HG02798 (cell line): ENCODE measurements around the gene PLOD2.

Experiments used
- ATAC-seq: cut with Tn5 transposase; IDR thresholded peaks from one replicate; pipeline ENCODE4 v1.9.1; 2021; ENCODE audit warnings: mild to moderate bottlenecking; ENCODE audit not compliant: unreplicated experiment, poor library complexity

The PLOD2 gene

DNA sequence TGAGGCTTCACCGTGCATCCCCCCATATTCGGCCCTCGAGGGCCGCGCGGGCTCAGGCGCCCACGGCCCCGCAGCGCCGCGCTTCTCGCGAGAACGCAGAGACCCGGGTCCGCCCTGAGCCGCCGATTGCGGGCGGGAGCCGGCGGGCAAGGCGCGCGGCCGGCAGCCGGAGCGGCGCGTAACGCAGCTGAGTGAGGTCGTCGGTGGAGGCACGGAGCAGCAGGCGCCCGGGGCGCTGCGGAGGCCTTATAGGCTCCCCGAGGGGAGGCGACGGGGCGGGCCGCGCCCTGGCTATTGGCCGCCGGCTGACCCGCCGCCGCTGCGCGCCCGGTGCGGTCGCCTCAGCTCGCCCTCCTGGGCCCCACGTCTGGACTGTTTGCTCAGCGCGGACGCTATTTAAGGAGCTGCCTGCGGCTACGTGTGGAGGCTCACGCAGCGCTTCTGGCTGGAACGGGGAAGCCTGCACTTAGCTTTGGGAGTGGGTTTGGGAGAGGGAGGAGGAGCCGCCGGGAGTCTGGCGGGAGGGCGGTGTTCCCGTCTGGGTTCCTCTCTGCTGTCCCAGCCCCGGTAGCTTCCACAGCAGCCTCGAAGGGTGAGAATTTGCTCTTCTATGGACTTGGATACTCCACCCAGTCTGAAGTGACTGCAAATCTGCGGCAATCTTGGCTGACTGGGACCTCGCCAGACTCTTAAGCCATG lies at the start of gene PLOD2:
Gene PLOD2, minus strand, starts transcription at position 221 of the 699 bp plus-strand sequence. Its CDS starts 195 bp downstream, at position 26.
- ATAC-seq, result peak; percentile 68

DNA sequence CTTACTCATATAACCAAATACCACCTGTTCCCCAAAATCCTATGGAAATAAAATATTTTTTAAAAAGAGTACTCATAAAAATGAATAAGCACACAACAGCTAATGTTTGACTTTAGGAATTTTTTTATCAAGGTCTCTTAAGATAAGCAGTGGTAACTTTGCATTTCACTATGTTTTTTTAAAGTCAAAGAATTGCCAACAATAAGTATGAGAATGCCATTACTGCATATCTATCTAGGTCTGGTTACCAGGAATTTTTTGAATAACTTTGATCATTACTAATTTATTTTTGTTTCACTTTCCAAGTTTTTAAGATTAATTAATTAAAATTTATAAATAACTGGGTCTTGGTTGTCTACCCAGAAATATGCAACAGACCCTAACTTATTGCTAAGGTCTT lies 48.4 kb upstream of the PLOD2 start:
- ATAC-seq, result no peak

DNA sequence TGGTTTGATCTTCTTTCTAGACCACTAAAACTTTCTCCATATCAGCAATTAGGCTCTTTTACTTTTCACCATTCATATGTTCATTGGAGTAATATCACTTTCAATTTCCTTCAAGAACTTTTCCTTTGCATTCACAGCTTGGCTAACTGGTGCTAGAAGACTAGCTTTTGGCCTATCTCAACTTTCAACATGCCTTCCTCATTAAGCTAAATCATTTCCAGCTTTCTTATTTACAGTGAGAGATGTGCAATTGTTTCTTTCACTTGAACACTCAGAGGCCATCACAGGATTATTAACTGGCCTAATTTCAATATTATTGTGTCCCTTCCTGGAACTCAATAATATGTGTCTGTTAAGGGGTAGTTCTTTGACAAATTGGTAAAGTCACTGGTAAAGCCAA lies 42.8 kb upstream of the PLOD2 start:
- ATAC-seq, result no peak

DNA sequence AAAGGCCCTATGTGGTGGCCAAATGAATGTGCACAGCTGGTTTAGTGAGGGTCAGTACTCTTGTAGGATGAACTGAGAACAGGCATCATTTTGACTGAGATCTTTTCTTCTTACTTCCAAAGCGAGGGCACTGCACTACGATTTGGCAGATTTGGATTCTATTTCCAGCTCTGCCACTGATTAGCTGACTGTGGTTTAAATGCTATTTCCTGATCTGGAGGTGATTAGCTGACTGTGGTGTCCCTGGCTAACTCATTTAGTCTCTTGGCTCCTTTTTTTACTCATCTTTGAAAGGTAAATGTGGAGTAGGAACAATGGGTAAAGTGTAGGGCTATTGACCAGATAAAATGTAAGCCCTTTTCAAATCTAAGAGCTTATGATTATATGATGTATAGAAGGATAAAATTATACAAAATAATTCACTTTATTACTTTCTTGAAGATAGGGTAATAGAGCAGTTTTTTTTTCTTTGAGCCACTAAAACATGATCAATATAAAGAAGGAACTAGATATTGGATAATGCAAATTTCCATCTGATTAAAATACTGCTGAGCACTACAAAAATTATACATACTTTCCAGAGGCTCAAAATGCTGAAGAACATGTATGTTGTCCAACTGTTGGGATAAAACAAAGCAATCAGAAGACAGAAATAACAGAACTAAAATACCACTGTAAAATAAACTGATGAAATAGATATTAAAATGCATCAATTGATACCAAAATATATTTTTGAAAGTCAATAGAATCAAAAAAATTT lies 39.7 kb upstream of the PLOD2 start:
- no peak for ATAC-seq

DNA sequence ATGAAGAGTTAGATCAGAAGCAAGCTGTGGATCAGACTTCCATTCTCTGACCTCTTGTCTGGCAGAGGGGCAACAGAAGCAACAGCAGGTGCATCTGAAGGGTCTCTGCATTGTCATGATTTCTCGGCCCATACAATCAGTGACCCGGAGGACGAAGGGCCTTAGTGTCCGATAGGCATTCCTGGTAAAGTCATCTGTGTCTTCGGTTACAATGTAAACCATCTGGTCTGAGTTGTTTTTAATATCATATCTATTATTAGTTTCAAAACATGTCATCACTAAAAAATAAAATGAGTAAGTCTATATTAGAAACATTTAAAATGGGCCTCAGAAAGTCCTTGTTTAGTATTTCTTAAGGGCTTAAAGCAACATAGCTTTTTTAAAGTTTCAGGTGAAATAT lies 38.8 kb upstream of the PLOD2 start:
- no peak for ATAC-seq

DNA sequence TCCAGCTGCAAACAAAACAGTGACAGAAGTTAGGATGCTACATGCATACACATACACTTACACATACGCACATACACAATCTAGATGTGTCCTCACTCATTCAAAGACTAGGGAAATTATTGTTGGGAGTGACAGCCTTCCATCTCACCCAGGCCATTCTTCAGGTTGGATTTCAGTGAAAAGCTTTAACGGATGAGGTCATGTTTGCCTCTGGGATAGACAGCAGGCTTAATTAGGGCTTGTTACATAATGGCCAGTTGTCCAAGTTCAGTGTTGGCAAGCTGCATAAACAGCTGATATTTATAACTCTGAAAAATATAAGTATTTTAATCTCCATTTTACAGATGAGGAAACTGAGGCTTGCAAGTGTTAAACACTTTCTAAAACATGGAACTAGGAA lies 35.8 kb upstream of the PLOD2 start:
- no peak for ATAC-seq

DNA sequence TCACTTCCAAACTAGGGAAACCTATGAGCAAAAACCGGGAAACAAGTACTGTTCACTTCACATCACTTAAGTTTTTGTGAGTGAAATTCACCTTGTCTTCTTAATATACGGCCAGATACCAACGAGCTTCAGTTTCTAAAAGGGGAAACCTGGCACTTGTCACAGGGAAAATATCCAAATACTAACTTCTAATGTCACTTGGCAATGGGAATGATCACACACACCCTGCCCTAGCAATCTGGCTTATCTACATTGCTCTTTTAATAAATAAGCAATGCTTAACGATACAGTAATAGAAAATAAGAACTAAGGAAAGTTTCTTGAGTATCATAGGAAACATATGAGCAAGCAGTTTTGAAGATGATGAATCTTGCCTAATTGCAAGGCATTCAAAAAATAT lies 34.6 kb upstream of the PLOD2 start:
- no peak for ATAC-seq

DNA sequence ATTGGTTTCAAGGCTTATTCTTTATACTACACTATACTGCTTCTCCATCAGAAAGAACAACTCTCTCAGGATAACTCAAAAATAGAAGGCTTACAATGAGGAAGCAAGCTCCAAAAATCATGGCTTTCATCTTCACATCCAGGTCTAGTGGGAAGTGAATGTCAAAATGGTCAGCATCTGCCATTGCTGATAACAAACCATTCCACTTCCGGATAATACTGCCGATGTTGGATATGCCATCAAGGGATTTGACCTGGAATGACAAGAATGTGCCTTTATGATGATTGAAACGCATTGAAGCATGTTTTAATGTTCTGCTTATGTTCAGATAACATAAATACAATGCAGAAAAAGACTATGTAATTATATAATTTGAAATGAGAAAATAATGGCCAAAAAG lies 34.0 kb upstream of the PLOD2 start:
- ATAC-seq, result no peak

DNA sequence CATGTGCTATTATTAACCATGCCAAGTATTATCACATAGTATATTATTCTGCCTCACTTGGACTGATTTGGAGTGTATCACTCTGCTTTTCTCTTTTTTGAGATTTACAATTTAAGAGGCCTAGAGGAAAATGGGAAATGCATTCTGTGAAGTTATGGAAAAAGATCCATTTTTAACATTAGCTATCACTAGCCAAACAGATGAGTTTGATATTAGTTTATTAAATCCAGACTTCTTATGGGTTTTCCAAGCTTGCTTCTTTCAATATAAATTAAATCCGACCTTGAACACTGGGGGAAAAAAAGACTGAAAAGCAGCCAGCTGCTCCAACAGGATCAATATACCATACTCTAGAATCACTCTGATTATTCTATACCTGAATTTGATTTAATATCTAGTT lies 30.1 kb upstream of the PLOD2 start:
- ATAC-seq, result no peak

DNA sequence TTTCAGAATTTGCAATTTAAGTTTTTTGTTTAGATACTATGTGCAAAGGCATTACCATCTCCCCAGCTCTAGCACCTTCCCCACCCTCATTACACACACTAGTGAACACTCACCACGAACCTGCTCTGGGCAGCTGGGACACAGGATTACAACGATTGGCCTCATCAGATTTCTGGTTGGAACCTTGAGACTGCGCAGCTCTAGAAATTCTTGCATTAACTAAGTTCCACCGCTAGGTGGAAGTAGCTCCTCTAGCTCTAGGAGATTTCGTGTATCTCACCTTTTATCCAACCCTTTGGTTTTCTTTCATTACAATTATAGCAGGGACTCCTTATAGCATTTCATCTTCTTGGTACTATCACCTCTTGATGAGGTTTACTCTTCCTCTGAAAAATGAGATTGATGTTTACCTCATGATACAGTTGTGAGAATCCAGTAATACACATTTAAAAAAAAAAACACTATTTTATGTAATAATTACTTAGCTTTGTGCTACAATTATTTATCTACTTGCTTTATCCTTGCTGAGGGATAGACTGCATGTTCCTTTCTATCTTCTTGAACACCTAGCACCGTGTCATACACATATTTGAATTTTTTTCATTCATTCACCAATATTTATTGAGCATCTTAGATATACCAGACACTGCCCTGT lies 28.7 kb upstream of the PLOD2 start:
- ATAC-seq, result peak; percentile 97

DNA sequence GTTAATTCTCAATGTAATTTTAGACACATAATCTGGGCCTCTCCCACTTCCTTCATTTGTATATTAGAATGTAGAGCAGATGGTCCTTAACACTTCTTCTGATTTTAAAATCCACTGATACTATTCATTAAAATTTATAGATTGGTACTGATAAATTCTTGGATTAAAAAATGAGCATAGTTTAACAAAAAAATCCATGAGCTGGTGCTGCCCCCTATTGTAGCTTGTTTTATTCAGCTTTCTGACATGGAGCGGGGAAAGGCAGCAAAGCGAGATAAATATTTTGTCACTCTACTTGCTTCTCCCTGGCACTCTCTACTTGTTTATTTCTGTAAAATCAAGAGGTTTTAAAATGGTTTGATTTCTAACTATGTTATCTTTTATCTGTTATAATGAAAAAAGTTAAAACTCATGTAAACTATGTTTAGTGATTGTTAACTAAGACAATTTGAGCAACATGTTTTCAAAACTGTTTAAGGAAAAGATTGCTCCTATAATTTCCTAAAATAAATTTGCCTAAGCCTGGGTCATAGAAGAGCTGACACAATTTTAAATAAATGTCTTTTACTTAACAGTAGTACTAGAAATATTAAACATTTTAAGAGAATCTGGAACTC lies 26.5 kb upstream of the PLOD2 start:
- ATAC-seq, result no peak

DNA sequence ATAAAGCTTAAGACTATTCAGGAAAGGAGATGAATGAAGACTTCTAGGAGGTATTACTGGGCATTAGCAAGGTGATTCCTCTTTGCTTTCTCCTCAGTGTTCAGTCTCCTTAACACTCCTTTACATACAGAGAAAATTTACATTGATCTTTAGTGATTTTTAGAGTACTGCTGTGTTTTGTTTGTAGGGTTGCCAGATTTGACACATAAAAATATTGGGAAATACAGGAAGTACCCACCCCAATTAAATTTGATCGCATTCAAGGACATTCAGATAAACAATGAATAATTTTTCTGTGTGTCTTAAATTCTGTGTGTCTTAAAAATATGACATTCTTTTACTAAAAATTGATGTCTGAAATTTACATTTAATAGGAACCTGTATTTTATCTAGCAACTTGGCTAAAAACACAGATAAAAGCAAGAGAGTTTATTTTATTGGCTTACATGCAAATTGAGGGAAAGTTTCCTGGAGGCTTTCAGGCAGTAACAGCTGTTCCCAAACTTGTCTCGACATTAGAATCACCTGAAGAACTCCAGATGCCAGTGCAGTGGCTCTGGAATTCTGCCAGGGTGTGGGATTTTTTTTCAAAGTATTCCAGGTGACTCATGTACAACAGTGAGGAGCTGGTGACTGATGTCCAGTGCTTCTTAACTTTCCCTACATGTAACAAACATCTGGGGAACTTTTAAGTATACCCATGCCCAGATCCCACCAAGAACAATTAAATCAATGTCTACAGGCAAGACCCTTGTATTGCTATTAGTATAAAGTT lies 23.4 kb upstream of the PLOD2 start:
- no peak for ATAC-seq

DNA sequence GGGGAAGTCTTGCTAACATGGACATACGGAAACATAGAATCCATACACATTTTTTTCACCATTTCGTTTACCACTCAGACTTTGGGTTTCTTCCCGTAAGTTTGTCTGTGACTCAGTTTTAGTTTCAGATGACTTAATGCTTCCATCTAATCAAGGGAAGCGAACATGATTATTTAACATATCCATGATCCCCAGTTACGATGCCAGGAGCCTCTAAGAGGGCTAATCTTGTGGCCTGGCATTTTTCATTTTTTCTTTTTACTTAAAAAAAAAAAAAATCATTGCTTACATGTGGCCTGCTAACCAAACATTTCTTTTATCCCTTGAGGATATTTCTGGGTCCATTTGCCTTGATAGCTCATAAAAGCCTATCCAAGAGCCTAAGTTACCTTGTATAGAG lies 20.2 kb upstream of the PLOD2 start:
- no peak for ATAC-seq

DNA sequence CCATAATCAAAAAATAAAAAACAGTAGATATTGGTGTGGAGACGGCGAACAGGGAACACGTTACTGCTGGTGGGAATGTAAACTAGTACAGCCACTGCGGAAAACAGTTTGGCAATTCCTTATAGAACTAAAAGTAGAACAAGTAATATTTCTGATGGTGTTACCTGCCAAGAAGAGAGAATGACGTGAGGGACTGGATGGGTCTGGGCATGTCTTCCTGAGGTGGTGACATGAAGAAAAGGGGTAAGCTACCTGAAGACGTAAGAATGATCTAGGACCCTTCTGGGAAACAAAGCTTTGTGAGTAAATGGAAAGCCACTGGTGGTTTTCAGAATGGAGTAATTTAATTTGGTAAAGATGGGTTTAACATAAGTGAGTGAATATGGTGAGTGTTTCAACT lies 19.4 kb upstream of the PLOD2 start:
- ATAC-seq, result no peak

DNA sequence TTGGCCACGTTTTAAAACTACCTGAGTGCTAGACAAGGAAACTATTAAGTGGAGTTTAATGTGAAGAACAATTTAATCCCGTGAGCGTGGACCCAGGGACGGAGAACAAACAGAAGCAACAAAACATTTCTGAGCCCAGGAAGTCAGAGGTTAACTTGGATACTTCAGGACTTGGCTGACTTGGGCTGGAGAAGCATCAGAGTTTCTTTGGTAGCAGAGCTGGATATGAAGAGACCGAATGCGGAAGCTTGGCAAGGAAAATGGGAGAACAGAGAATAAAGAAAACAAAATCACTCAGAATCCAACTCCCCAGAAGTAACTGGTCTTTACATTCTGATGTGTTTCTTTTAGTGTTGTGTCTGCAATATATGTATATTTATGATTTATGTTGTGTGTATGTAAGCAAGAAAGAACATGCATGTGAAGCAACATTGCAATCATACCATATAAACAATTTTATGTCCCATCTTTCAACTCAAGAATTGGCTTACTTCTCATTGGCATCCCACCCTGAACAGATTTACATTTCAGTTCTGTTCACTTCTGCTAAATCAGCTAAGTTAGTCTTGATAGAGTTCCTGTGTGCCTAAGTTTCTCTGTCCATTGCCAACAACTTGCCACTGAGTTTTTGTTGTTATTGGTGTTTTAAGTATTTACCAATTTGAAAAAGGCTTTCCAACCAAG lies 17.2 kb upstream of the PLOD2 start:
- no peak for ATAC-seq

DNA sequence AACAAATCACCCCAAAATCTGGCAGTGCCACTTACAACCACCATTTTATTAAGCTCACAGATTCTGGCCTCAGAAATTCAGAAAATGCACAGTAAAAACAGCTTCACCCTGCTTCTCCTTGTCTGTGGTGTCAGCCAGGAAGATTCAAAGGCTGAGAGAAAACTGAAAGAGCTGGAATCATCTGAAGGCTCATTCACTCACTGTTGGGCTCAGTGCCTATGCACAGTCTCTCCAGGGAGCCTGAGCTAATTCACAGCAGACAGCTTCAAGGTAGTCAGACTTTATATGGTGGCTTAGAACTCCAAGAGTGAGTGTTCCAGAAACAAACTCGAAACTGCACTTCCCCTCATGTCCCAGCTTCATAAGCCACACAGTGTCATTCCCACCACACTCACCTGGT lies 16.5 kb upstream of the PLOD2 start:
- no peak for ATAC-seq

DNA sequence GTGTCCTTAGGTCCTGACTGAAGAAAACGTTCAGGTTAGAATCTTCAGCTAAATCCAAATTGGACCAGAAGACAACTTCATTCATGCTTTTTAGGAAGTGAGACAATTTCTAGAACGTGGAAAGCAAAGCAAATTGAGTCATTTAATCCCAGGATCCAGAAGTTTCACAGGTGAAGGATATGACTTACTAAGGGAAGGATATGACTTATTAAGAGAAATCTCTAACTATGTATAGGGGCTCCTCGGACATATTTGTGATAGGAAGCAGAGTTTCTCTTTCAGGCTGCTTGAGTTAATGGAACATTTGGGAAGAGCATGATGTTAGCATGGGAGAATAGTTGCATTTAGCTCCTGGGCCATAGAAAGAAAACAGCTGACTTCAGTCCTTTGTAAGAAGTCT lies 16.1 kb upstream of the PLOD2 start:
- ATAC-seq, result no peak

DNA sequence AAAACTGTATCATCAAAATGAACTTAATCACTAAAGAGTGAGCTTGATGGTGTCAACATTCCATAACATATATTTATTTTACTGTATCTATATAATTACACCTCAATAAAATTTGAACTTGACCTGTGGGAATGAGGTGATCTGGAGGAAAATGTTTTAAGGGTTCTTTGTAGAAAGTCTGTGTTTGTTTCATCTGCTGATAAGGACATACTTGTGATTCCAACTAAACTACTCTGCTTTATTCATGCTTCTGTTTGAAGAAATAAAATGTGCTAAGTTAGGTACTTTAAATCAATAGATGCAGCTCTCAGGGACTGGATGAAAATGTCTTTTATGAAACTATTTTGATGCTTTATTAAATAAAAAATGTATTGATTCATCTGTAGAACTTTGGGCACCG lies 11.6 kb upstream of the PLOD2 start:
- ATAC-seq, result no peak

DNA sequence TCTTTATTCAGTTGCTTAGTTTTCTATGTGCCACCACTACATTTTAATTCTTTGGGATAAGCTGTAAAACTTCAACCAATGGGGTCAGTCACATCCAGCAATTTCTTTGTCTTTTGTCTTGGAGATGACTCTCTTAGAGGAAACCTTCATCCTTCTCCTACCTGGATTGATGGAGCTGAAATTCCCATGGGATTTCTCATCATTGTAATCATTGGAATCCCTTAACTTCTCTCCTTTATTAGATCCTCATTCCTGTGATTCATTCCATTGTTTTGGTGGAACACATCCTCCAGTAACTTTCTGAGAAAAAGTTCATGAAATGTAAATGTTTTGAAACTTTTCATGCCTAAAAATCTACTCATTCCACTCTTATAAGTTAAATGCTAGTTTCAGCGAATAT lies 9.6 kb upstream of the PLOD2 start:
- ATAC-seq, result no peak

DNA sequence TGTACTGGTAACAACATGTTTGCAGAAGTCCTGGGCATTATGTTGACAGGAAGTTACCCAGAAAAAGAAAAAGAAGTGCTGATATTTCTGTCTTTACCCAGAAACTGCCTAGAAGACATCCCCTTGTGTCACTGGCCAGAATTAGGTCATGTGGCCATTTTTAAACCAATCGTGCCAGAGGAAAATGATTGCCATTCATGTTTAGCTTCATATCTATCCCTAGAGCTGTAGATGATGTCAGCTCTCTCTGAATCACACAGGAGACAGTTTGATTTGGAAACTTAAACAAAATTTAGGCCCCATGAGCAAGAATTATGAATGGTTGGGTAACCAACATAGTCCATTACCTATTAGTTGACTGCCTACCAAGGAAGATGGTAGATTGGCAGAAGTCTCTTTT lies 8.9 kb upstream of the PLOD2 start:
- ATAC-seq, result no peak
